ENCODE measurements around the gene TDRD10. TPM values are rescaled to one million over a fixed set of nuclear protein-coding genes. Genes with fewer than 3 reads are reported as not detected.

TDRD10 gene
- total and polyA plus RNA-seq, 7 donors = 0.50 to 2.3 (median 0.84) TPM

DNA sequence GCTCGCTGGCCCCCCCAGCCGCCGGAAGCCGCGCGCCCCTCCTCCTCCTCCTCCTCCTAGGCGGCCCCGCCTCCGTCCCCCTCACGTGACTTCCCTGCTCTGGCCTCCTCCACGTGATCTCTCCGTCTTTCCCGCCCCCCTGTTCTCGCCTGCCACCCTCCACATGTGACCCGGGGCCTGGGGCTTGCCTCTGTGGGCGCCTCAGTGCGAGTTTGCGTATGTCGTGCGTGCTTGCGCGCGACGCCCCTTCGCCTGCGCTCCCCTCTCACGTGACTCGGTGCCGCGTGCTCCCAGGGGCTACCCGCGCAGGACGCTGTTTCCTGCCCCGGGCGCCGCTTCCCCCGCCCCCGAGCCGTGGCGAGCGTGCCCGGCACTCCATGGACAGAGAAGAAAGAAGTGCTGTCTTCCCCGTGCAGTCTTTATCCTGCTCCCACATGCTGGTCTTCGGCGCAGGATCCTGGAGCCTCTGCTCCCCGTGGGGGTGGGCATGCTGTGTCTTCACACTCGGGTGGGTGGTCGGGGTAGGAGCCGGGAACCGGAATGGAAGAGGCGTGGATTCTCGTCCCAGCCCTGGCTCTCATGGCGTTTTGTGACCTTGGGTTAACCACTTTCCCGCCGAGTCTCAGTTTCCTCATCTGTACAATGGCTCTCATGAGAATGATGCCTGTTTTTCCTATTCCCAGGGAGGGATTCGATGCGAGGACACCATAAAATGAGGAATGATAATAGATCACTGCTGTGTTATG is 56.9 kb downstream of the TDRD10 start:
- Histone ChIP-seq H3K4me1 (peaks cover 34% of the 10 kb centered on the region), H3K27me3 (ENCODE audit: insufficient read depth in 3 of 3, low read length in 2 of 3) (no peaks in the 10 kb centered on the region), H3K27ac (peak overlapping the region; percentile 97), H3K36me3 (ENCODE audit: insufficient read depth in 1 of 2, low read depth in 1 of 2) (peaks cover 0 to 21% of the 10 kb centered on the region in 2 donors), H3K9me3 (no peaks in the 10 kb centered on the region), H3K4me3 (peak overlapping the region; percentile 91)
- peak; percentile 95 to 97 (median 96) for ATAC-seq
- 0% methylated on average over 42 to 54 of the region's 57 CpGs for WGBS, 3 donors
- no peak for TF ChIP-seq CTCF (IDR thresholded peaks at IDR 0.05)
- intact Hi-C loops (cut with DNase I) = loop anchor here (5.0 to 10.0 kb wide), 4 partner anchors 308 to 496 kb away; partner anchors contain the start of genes ADAM15 (in 1 of the 2) and UBAP2L (in 1 of the 2)
- peak; percentile 99 to 100 for DNase-seq

DNA sequence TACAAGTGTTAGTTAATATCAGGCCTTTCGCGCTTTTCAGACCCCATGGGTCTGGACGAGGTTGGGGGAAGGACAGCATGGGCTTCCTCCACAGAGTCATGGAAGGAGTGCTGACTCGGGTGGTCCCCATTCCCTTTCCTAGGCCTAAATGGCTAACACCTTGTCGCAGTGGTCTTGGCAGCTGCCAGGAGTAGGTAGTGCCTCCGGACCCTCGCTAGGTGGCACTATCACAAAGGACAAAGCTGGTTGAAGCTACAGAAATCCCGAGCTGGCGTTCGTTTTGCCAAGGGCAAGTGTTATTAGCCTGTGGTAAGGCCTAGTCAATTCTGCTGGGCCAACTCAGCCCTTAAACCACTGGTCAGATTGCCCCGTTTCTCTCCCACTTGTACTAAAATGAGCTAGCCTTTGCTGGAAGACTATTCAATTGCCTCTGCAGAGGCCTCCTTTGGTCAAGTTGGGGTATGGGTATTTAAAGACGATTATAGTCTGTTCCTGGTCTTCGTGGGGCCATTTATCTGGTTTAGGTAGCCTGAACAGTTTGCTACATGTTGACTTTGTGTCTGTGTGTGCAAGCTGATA is 57.5 kb downstream of the TDRD10 start:
- Histone ChIP-seq H3K9me3 (no peaks in the 10 kb centered on the region), H3K27ac (peak overlapping the region; percentile 97), H3K27me3 (ENCODE audit: insufficient read depth in 3 of 3, low read length in 2 of 3) (no peaks in the 10 kb centered on the region), H3K4me1 (peaks cover 28% of the 10 kb centered on the region), H3K36me3 (ENCODE audit: insufficient read depth in 1 of 2, low read depth in 1 of 2) (peaks cover 0 to 14% of the 10 kb centered on the region in 2 donors), H3K4me3 (peak overlapping the region; percentile 91)
- peak; percentile 77 to 84 (median 80) for ATAC-seq
- peak; percentile 86 to 92 for DNase-seq
- WGBS, 3 donors = 9 to 11% (median 10%) methylated on average over 13 of the region's 13 CpGs
- peak; percentile 94 for TF ChIP-seq CTCF (IDR thresholded peaks at IDR 0.05)
- intact Hi-C loops (cut with DNase I) = loop anchor here (5.0 to 10.0 kb wide), 7 partner anchors 105 to 495 kb away; partner anchors contain the start of genes ADAM15 (in 1 of the 2), PMVK (in 1 of the 2) and UBAP2L (in 1 of the 2)

DNA sequence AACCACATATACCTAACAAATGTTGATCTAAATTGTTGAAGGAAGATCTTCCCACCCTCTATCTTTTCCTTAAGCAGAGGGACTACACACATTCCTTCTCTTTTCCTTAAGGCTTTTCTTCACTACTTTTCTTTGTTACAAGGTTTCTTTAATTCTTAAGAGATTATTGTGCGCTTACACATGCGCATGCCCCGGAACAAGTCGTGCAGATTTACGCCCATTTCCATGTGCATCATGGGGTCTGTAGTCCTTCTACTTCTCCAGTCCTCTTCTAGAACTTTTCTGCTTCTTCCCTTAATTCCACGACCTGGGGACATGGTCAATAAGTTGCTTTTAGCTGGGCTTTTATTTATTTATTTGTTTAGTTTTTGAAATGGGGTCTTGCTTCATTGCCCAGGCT is 63.9 kb downstream of the TDRD10 start:
- Histone ChIP-seq H3K4me1 (peaks cover 4% of the 10 kb centered on the region), H3K27ac (no peak overlapping the region), H3K4me3 (no peak overlapping the region), H3K27me3 (ENCODE audit: insufficient read depth in 3 of 3, low read length in 2 of 3) (peaks cover 0 to 6% (median 0%) of the 10 kb centered on the region in 3 donors), H3K36me3 (ENCODE audit: insufficient read depth in 1 of 2, low read depth in 1 of 2) (no peaks in the 10 kb centered on the region), H3K9me3 (no peaks in the 10 kb centered on the region)
- no peak for ATAC-seq
- no peak for DNase-seq
- WGBS, 3 donors = 80 to 87% (median 81%) methylated on average over 6 of the region's 6 CpGs
- intact Hi-C loops (cut with DNase I) = loop anchor here in 1 of 2 donors (5.0 to 10.0 kb wide), 4 partner anchors 99 to 369 kb away; partner anchors contain the start of gene PMVK
- TF ChIP-seq CTCF (IDR thresholded peaks at IDR 0.05) = no peak

- H3K9me3 ChIP-seq = no peaks in the 10 kb centered on the region
- WGBS, 3 donors = 2 to 3% (median 2%) methylated on average over 35 to 53 of the region's 53 CpGs
- peak; percentile 68 to 83 for DNase-seq
- intact Hi-C loops (cut with DNase I) = loop anchor here in 1 of 2 donors (5.0 to 10.0 kb wide), 4 partner anchors 97 to 367 kb away; partner anchors contain the start of gene PMVK
- H3K27me3 ChIP-seq (ENCODE audit: insufficient read depth in 3 of 3, low read length in 2 of 3) = peaks cover 0 to 6% (median 0%) of the 10 kb centered on the region in 3 donors
- peak; percentile 93 to 98 (median 96) for ATAC-seq
- no peaks in the 10 kb centered on the region for H3K36me3 ChIP-seq (ENCODE audit: insufficient read depth in 1 of 2, low read depth in 1 of 2)
- H3K27ac ChIP-seq = no peak within 1 kb of the TSS
- no peak for TF ChIP-seq CTCF (IDR thresholded peaks at IDR 0.05)
- peaks cover 4% of the 10 kb centered on the region for H3K4me1 ChIP-seq
- H3K4me3 ChIP-seq = peak within 1 kb of the TSS; percentile 44
Measured at GRCh38 chr1:154567386-154568156, 65.6 kb downstream of the TDRD10 start, which contains the start of gene CHRNB2. CHRNB2 (plus strand) TSS chr1:154567778; CDS start chr1:154568045, 267 bp downstream.

Data from psoas muscle (tissue), 8 donors.